B cell (primary cell): Measurements from ENCODE around the gene PNMA5. TPM values are rescaled to one million over a fixed set of nuclear protein-coding genes. Genes with fewer than 3 reads are reported as not detected.
"Not testable (repeated sequence)": the region's sequence is repeated elsewhere in the genome, so short reads cannot be mapped to it uniquely, and the experiment has no call there.

Source experiments
- ATAC-seq: fragments of 200-7000 bp; cut with Tn5 transposase; one replicate; pipeline ENCODE4 v1.10.0; 2021; ENCODE audit warnings: low read depth, mild to moderate bottlenecking, moderate number of reproducible peaks, moderate library complexity
- CTCF ChIA-PET: fragments of 350-600 bp; sonication (Branson Sonifier 250); formaldehyde crosslinking; loops from one replicate; lab custom pipeline; 2021; ENCODE audit warnings: antibody characterized with exemption, inconsistent platforms; lab: Charles Lee
- POLR2A ChIA-PET: fragments of 350-600 bp; sonication (Branson Sonifier 250); formaldehyde crosslinking; loops from one replicate; lab custom pipeline; 2021; ENCODE audit warnings: antibody characterized with exemption; lab: Charles Lee
- DNase-seq: peaks from one replicate; pipeline ENCODE4 v3.0.0; 2013
- H2AFZ ChIP-seq: 2 replicates; pipeline ENCODE4 v1.6.1; 2012; ENCODE audit warnings: mild to moderate bottlenecking, low read depth, low read length; ENCODE audit not compliant: insufficient read depth, poor library complexity, severe bottlenecking
- H3K27ac ChIP-seq, 2 donors: 1 replicate in 1 of 2; 2 replicates in 1 of 2; pipeline ENCODE4 v1.5.1; 2012 to 2013; ENCODE audit warnings: low read length in 2 of 2, mild to moderate bottlenecking in 2 of 2, moderate library complexity in 1 of 2
- H3K27me3 ChIP-seq, 4 experiments: fragments of 200-600 bp in 1 of 4; sonication (generic) in 1 of 4; replicated peaks in 1 of 4; 1 replicate in 2 of 4; 2 replicates in 2 of 4; pipeline versions ENCODE4 v1.6.1 to v1.7.0; 2013 to 2016; ENCODE audit warnings: low read length in 3 of 4, mild to moderate bottlenecking in 2 of 4, mixed read lengths in 1 of 4, moderate library complexity in 1 of 4; ENCODE audit not compliant: insufficient read depth in 4 of 4, control insufficient read depth in 3 of 4; ENCODE audit errors: control extremely low read depth in 1 of 4
- H3K36me3 ChIP-seq, 2 experiments: replicated peaks in 1 of 2; 1 replicate in 1 of 2; 2 replicates in 1 of 2; pipeline versions ENCODE4 v1.6.1 to v1.7.1; 2013; ENCODE audit warnings: low read length in 1 of 2; ENCODE audit not compliant: insufficient read depth in 2 of 2, control insufficient read depth in 1 of 2; ENCODE audit errors: control extremely low read depth in 1 of 2, extremely low read depth in 1 of 2
- H3K4me1 ChIP-seq, 2 donors: fragments of 200-600 bp in 1 of 2; sonication (generic) in 1 of 2; 1 replicate in 1 of 2; 2 replicates in 1 of 2; pipeline versions ENCODE4 v1.5.1 to v1.6.1; 2013 to 2017; ENCODE audit warnings: low read length in 2 of 2; ENCODE audit not compliant: control insufficient read depth in 2 of 2, insufficient read depth in 2 of 2
- H3K4me2 ChIP-seq: replicated peaks from 2 replicates; pipeline ENCODE3; 2012; ENCODE audit warnings: mild to moderate bottlenecking, low read depth, low read length; ENCODE audit not compliant: poor library complexity, severe bottlenecking
- H3K4me3 ChIP-seq, 5 experiments: fragments of 200-600 bp in 1 of 5; sonication (generic) in 1 of 5; 1 replicate in 3 of 5; 2 replicates in 2 of 5; pipeline versions ENCODE4 v1.5.1 to v1.7.0; 2011 to 2016; ENCODE audit warnings: low read length in 4 of 5, mild to moderate bottlenecking in 4 of 5, low read depth in 2 of 5, control low read depth in 1 of 5, moderate library complexity in 1 of 5; ENCODE audit not compliant: insufficient read depth in 1 of 5; ENCODE audit errors: control extremely low read depth in 1 of 5, extremely low read depth in 1 of 5
- H3K79me2 ChIP-seq: fragments of 200-600 bp; sonication (generic); one replicate; pipeline ENCODE4 v1.6.0; 2016; ENCODE audit warnings: low read length; ENCODE audit not compliant: control insufficient read depth, insufficient read depth
- H3K9ac ChIP-seq: fragments of 200-600 bp; sonication (generic); 2 replicates; pipeline ENCODE4 v1.6.1; 2017; ENCODE audit warnings: mild to moderate bottlenecking, low read length, moderate library complexity
- H3K9me3 ChIP-seq, 3 donors: one replicate each; pipeline versions ENCODE4 v1.6.1 to v1.7.1; 2013; ENCODE audit warnings: low read length in 2 of 3; ENCODE audit not compliant: control insufficient read depth in 2 of 3, insufficient read depth in 1 of 3; ENCODE audit errors: control extremely low read depth in 1 of 3
- H4K20me1 ChIP-seq: 2 replicates; pipeline ENCODE4 v1.6.0; 2012; ENCODE audit warnings: mild to moderate bottlenecking, low read length; ENCODE audit not compliant: insufficient read depth, control insufficient read depth, poor library complexity, severe bottlenecking
- H3K27ac Mint-ChIP-seq: one replicate; pipeline ENCODE4 v1.8.0; 2021; ENCODE audit warnings: mixed read lengths
- H3K27me3 Mint-ChIP-seq: one replicate; pipeline ENCODE4 v1.8.0; 2021; ENCODE audit warnings: mixed read lengths
- H3K4me1 Mint-ChIP-seq: one replicate; pipeline ENCODE4 v1.8.0; 2021; ENCODE audit warnings: mixed read lengths
- H3K4me3 Mint-ChIP-seq: one replicate; pipeline ENCODE4 v1.8.0; 2021; ENCODE audit warnings: mixed read lengths
- H3K9me3 Mint-ChIP-seq: one replicate; pipeline ENCODE4 v1.8.0; 2022; ENCODE audit warnings: mixed read lengths; ENCODE audit not compliant: insufficient read depth
- EZH2 ChIP-seq: IDR thresholded peaks from 2 replicates; pipeline ENCODE4 v1.6.1; 2012; ENCODE audit warnings: borderline replicate concordance, low read depth, mild to moderate bottlenecking, moderate library complexity, low read length; ENCODE audit not compliant: insufficient read depth, poor library complexity, severe bottlenecking
- WGBS: methylation state at CpG from one replicate; pipeline ENCODE4 v1.1.5; 2013; ENCODE audit warnings: missing lambda C conversion rate; ENCODE audit not compliant: insufficient coverage; 5-methylcytosine and 5-hydroxymethylcytosine counted together
- intact Hi-C: fragments of 100-400 bp; cut with micrococcal nuclease; formaldehyde crosslinking; loops from one replicate; pipeline ENCODE4 v1.10.0; 2022
- polyA plus RNA-seq: library from polyadenylated mRNA; depleted of rRNA; stranded (reverse); fragments of >200 nt; gene quantifications from 2 replicates; pipeline ENCODE4 v1.2.3, GENCODE V29; 2012
- total RNA-seq, 2 donors: library from RNA; stranded (reverse); fragments of 120-200 nt in 1 of 2; gene quantifications; 1 replicate in 1 of 2; 2 replicates in 1 of 2; pipeline versions ENCODE4 v1.2.3 to v1.2.4, GENCODE V29; 2013 to 2022
- TF ChIP-seq, protein P1 (sequence below): fragments of 200-600 bp; IDR thresholded peaks from one replicate; pipeline ENCODE4 v1.8.0; 2022; ENCODE audit warnings: antibody characterized with exemption, mild to moderate bottlenecking

The PNMA5 gene
- total and polyA plus RNA-seq, 2 donors (not counting 1 experiment from before 2014, with no cell fraction given), result 0.49 to 0.62 TPM

DNA sequence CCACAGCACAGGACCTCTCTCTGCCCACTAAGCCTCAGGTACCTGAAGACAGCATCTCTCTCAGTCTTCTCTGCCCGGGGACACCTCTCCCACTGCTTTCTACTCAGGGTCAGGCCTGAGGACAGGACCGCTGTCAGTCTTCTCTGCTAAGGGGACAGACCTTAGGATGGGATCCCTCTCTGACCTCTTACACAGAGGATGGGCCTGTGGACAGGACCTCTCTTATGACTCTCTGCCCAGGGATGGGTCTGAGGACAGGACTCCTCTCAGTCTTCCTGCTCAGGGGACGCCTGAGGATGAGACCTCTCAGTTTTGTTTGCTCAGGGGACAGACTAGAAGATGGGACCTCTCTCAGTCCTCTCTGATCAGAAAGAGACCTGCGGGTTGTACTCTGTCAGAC, 8.5 kb downstream of the PNMA5 start:
- H3K9ac ChIP-seq, H3K79me2 ChIP-seq, H3K4me3 Mint-ChIP-seq, intact Hi-C loops, H3K9me3 Mint-ChIP-seq, H3K27me3 ChIP-seq, H3K4me2 ChIP-seq, H3K27ac Mint-ChIP-seq, H3K27me3 Mint-ChIP-seq, H3K27ac ChIP-seq, ATAC-seq, H3K36me3 ChIP-seq, CTCF ChIA-PET, H4K20me1 ChIP-seq, DNase-seq, H3K9me3 ChIP-seq, H2AFZ ChIP-seq, POLR2A ChIA-PET, H3K4me3 ChIP-seq: not testable (repeated sequence)
- H3K4me1 Mint-ChIP-seq, result peaks cover 11% of the 10 kb centered on the region
- WGBS, result no CpG with 5 or more reads among the region's 4 CpGs
- H3K4me1 ChIP-seq, result peaks cover 3 to 21% of the 10 kb centered on the region in 2 donors

DNA sequence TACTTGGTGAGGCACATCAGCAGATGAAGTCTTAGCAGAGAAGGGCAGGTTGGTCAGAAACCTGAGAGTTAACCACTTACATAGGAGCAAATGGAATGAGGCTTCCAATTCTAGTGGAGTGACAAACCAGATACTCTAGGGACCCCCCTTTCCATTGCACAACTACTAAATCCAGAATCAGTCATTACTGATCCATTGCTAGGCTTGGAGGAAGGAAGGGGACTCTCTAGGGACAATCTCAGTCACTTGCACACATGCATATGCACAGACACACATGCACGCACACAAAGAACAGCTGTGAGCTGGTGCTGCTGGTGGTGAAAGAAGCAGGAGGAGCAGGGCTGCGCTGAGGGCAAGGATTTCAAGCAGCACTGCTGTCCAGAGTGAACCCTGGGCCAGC, 25.7 kb downstream of the PNMA5 start:
- no peak overlapping the region for H3K9ac ChIP-seq
- H3K4me3 ChIP-seq, result no peak overlapping the region
- Mint-ChIP-seq H3K4me3 (no peak overlapping the region), H3K9me3 (no peaks in the 10 kb centered on the region), H3K27me3 (no peaks in the 10 kb centered on the region), H3K27ac (no peak overlapping the region), H3K4me1 (no peaks in the 10 kb centered on the region)
- ChIA-PET CTCF (no interaction called here), POLR2A (no interaction called here)
- intact Hi-C loops, result no loop called here
- no peaks in the 10 kb centered on the region for H4K20me1 ChIP-seq
- ATAC-seq, result no peak
- no peaks in the 10 kb centered on the region for H3K9me3 ChIP-seq
- DNase-seq, result no peak
- H3K4me2 ChIP-seq, result no peak overlapping the region
- WGBS, result 67% methylated on average over 1 of the region's 2 CpGs
- TF ChIP-seq, protein P1, sequence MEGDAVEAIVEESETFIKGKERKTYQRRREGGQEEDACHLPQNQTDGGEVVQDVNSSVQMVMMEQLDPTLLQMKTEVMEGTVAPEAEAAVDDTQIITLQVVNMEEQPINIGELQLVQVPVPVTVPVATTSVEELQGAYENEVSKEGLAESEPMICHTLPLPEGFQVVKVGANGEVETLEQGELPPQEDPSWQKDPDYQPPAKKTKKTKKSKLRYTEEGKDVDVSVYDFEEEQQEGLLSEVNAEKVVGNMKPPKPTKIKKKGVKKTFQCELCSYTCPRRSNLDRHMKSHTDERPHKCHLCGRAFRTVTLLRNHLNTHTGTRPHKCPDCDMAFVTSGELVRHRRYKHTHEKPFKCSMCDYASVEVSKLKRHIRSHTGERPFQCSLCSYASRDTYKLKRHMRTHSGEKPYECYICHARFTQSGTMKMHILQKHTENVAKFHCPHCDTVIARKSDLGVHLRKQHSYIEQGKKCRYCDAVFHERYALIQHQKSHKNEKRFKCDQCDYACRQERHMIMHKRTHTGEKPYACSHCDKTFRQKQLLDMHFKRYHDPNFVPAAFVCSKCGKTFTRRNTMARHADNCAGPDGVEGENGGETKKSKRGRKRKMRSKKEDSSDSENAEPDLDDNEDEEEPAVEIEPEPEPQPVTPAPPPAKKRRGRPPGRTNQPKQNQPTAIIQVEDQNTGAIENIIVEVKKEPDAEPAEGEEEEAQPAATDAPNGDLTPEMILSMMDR, result no peak
- no peak for TF ChIP-seq EZH2
- no peaks in the 10 kb centered on the region for H3K79me2 ChIP-seq
- H3K27me3 ChIP-seq, result no peaks in the 10 kb centered on the region
- H3K36me3 ChIP-seq, result no peaks in the 10 kb centered on the region
- no peak overlapping the region for H3K27ac ChIP-seq
- no peak overlapping the region for H2AFZ ChIP-seq
- H3K4me1 ChIP-seq, result no peaks in the 10 kb centered on the region
